ENCODE results near the gene BIN1. TPM values are rescaled to one million over a fixed set of nuclear protein-coding genes. Genes with fewer than 3 reads are reported as not detected.

BIN1 gene, protein sequence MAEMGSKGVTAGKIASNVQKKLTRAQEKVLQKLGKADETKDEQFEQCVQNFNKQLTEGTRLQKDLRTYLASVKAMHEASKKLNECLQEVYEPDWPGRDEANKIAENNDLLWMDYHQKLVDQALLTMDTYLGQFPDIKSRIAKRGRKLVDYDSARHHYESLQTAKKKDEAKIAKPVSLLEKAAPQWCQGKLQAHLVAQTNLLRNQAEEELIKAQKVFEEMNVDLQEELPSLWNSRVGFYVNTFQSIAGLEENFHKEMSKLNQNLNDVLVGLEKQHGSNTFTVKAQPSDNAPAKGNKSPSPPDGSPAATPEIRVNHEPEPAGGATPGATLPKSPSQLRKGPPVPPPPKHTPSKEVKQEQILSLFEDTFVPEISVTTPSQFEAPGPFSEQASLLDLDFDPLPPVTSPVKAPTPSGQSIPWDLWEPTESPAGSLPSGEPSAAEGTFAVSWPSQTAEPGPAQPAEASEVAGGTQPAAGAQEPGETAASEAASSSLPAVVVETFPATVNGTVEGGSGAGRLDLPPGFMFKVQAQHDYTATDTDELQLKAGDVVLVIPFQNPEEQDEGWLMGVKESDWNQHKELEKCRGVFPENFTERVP
- total RNA-seq (2012; rRNA removed) (18.1 and 19.7 TPM in 2 replicates), polyA plus RNA-seq (2012; rRNA removed) (25.7 and 26.4 TPM in 2 replicates), Bru-seq, nascent RNA (percentile 68 among the genes with signal in this experiment), BruChase-seq, experiment 1, labeled RNA remaining after a 6-hour chase (percentile 62 among the genes with signal in this experiment), BruChase-seq, experiment 2, labeled RNA remaining after a 2-hour chase (percentile 71 among the genes with signal in this experiment)
- 18.6 and 33.9 TPM in 2 replicates for polyA plus RNA-seq (2012; cell fraction: cytosol; rRNA removed)
- polyA plus RNA-seq (2012; cell fraction: nucleus; rRNA removed; ENCODE audit: low replicate concordance) = 48.9 and 50.9 TPM in 2 replicates
- long read RNA-seq, transcript BIN1-204 (13 exons, 2,074 nt) = minor isoform, 11 of 82 reads
- long read RNA-seq, transcript BIN1-211 (14 exons, 2,143 nt) = major isoform, 20 of 82 reads
- long read RNA-seq, transcript BIN1-209 (15 exons, 2,293 nt) = minor isoform, 17 of 82 reads
- long read RNA-seq, partial matches to known transcripts = 25 of 82 reads
- long read RNA-seq, other reads (novel, unspliced or antisense) = 8 of 82 reads

DNA sequence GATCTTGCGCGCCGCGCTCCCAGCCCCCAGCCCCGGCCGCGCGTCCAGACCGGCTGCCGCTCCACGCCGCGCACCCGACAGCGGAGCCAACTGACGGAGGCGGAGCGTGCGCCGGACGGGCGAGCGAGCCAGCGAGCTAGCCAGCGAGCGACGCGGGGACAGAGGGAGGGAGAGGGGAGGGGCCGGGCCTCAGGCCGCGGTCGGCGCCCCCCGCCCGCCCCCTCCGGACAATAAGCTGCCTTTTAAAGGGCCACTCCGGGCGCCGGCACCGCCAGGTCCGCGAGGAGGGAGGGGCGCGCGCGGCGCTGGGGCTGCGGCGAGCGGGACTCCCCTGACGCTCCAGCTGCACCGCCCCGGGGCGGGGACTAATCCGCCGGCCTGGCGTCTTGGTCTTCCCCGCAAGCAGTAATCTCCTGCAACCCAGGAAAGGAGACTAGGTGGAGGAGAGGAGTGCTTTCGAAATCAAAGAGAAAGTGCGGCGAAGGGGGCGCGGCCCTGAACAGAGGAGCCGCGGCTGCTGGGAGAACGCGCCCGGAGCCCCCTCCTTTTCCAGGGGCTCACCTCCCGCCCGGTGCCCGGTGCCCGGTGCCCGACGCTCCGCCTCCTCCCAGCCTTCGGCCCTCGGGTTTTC, at the start of gene BIN1:
Gene BIN1 (minus strand): TSS at position 164 of the 631 bp plus-strand sequence. CDS start 211 bp downstream, outside the sequence.
- Histone ChIP-seq H4K20me1 (ENCODE audit: insufficient read depth, low read length) (peaks cover 23% of the 10 kb centered on the region), H3K9me3 (ENCODE audit: control insufficient read depth, insufficient read depth, low read length) (no peaks in the 10 kb centered on the region), H2AK9ac (replicated peaks; ENCODE audit: low read depth, low read length, poor library complexity) (peak within 1 kb of the TSS; percentile 91), H3K9ac (ENCODE audit: low read depth, low read length) (peak within 1 kb of the TSS; percentile 86), H3K4me2 (ENCODE audit: low read depth, low read length) (peak within 1 kb of the TSS; percentile 86), H2BK5ac (ENCODE audit: low read depth, low read length, poor library complexity, severe bottlenecking) (peak within 1 kb of the TSS; percentile 37), H3K27me3 (ENCODE audit: control insufficient read depth, insufficient read depth, low read length) (peaks cover 7% of the 10 kb centered on the region), H3K4me3 (ENCODE audit: insufficient read depth, low read depth, low read length) (peak within 1 kb of the TSS; percentile 82), H3K79me1 (ENCODE audit: low read depth in 1 of 2, low read length in 2 of 2) (peaks cover 0 to 41% of the 10 kb centered on the region in 2 experiments; a peak in 2 of 4 replicates), H3K9me1 (ENCODE audit: insufficient read depth, low read length) (peaks cover 16% of the 10 kb centered on the region), H4K8ac (ENCODE audit: low read depth in 2 of 2, low read length in 2 of 2) (peak within 1 kb of the TSS; percentile 74 to 83; a peak in 3 of 4 replicates), H2BK15ac (ENCODE audit: low read depth, low read length) (peak within 1 kb of the TSS; percentile 36; the same call in 1 of the 3 replicates), H3K27ac (ENCODE audit: insufficient read depth, low read length) (peak within 1 kb of the TSS; percentile 85), H3K4ac (ENCODE audit: low read depth, low read length) (peak within 1 kb of the TSS; percentile 72), H3K36me3 (ENCODE audit: control insufficient read depth, insufficient read depth, low read length) (no peaks in the 10 kb centered on the region), H3K4me1 (ENCODE audit: control insufficient read depth, insufficient read depth, low read length) (peaks cover 13% of the 10 kb centered on the region), H4K5ac (ENCODE audit: low read depth, low read length) (peak within 1 kb of the TSS; percentile 40), H4K91ac (ENCODE audit: insufficient read depth, low read depth, low read length) (peak within 1 kb of the TSS; percentile 77; the same call in 1 of the 2 replicates), H2BK20ac (ENCODE audit: low read depth, low read length) (peak within 1 kb of the TSS; percentile 66), H2AFZ (replicated peaks; ENCODE audit: low read length, poor library complexity) (peak within 1 kb of the TSS; percentile 95), H3K14ac (replicated peaks; ENCODE audit: low read depth, low read length) (peak within 1 kb of the TSS; percentile 86; the same call in 1 of the 2 replicates), H3K23ac (ENCODE audit: low read depth, low read length) (peak within 1 kb of the TSS; percentile 95), H2AK5ac (ENCODE audit: low read depth, low read length) (peak within 1 kb of the TSS; percentile 64; the same call in 1 of the 2 replicates), H2BK120ac (ENCODE audit: low read depth, low read length) (peak within 1 kb of the TSS; percentile 64), H3K56ac (ENCODE audit: extremely low read depth, insufficient read depth, low read length) (peak within 1 kb of the TSS; percentile 53), H3K18ac (ENCODE audit: low read depth, low read length) (peak within 1 kb of the TSS; percentile 46; the same call in 1 of the 2 replicates)
- dilution Hi-C loops (cut with HindIII; ENCODE audit: low sequenced_read_pairs, unreplicated experiment) (no loop called here), intact Hi-C loops (cut with micrococcal nuclease) (loop anchor here (1.0 to 5.0 kb wide), 6 partner anchors 23 to 450 kb away; partner anchors contain the start of gene GYPC), in situ Hi-C loops (cut with MboI; ENCODE audit: low sequenced_read_pairs) (no loop called here)
- ChIA-PET CTCF (interaction anchor here (0.6 to 1.8 kb wide), 4 partner anchors 12 to 960 kb away, joined by 3 to 7 read pairs (median 4); no protein-coding TSS in a partner anchor), POLR2A (ENCODE audit: unreplicated experiment) (no interaction called here)
- WGBS, 2 experiments (ENCODE audit: extremely low coverage in 2 of 2, insufficient read length in 1 of 2) = 0% methylated on average over 2 of the region's 77 CpGs; no CpG with 5 or more reads in 1 of the 2 experiments
- DNase-seq = peak; percentile 82
- ATAC-seq (ENCODE audit: low read depth) = peak; percentile 83
- TF ChIP-seq MXI1 (IDR thresholded peaks at IDR 0.05; ENCODE audit: borderline replicate concordance, low read depth, low read length) (peak; percentile 73; the same call in 1 of the 2 replicates), MAFK (IDR thresholded peaks at IDR 0.05; ENCODE audit: low read depth, low read length) (no peak), MAZ (IDR thresholded peaks at IDR 0.05; ENCODE audit: borderline replicate concordance, low read depth, low read length) (peak; percentile 87), BHLHE40 (IDR thresholded peaks at IDR 0.05; ENCODE audit: low read depth, low read length) (peak; percentile 45), POLR2A (IDR thresholded peaks at IDR 0.05; ENCODE audit: low read depth, low read length) (peak; percentile 65)
- no TSS peak for BruUV-seq (replicated peaks)

Data from IMR-90 (cell line).